Fibroblast of pulmonary artery (primary cell): Measurements from ENCODE around the gene LDLR.

Experiments
- DNase-seq: peaks from one replicate; pipeline ENCODE4 v3.0.0-alpha.2; 2010; ENCODE audit warnings: low read depth
- H3K4me3 ChIP-seq: replicated peaks from 2 replicates; pipeline ENCODE4 v1.5.1; 2011; ENCODE audit warnings: low read depth, mild to moderate bottlenecking, control low read depth, low read length, moderate library complexity
- TF ChIP-seq, protein P1 (sequence below): IDR thresholded peaks from 2 replicates; pipeline ENCODE4 v1.5.1; 2011; ENCODE audit warnings: mild to moderate bottlenecking, control low read depth, low read length, inconsistent platforms; ENCODE audit errors: missing control alignments

Gene LDLR

GRCh38 chr19:11059511-11060358 lies 29.5 kb upstream of the LDLR start:
- H3K4me3 ChIP-seq: no peak overlapping the region
- TF ChIP-seq, protein P1, sequence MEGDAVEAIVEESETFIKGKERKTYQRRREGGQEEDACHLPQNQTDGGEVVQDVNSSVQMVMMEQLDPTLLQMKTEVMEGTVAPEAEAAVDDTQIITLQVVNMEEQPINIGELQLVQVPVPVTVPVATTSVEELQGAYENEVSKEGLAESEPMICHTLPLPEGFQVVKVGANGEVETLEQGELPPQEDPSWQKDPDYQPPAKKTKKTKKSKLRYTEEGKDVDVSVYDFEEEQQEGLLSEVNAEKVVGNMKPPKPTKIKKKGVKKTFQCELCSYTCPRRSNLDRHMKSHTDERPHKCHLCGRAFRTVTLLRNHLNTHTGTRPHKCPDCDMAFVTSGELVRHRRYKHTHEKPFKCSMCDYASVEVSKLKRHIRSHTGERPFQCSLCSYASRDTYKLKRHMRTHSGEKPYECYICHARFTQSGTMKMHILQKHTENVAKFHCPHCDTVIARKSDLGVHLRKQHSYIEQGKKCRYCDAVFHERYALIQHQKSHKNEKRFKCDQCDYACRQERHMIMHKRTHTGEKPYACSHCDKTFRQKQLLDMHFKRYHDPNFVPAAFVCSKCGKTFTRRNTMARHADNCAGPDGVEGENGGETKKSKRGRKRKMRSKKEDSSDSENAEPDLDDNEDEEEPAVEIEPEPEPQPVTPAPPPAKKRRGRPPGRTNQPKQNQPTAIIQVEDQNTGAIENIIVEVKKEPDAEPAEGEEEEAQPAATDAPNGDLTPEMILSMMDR: no peak
- no peak for DNase-seq

DNA sequence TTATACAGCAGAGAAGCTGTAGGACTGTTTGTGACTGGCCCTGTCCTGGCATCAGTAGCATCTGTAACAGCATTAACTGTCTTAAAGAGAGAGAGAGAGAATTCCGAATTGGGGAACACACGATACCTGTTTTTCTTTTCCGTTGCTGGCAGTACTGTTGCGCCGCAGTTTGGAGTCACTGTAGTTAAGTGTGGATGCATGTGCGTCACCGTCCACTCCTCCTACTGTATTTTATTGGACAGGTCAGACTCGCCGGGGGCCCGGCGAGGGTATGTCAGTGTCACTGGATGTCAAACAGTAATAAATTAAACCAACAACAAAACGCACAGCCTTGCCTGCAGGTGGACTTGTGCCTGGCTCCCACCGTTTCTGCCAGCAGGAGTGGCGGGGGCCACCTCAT lies 27.3 kb upstream of the LDLR start:
- H3K4me3 ChIP-seq: no peak overlapping the region
- TF ChIP-seq, protein P1: no peak
- no peak for DNase-seq

DNA sequence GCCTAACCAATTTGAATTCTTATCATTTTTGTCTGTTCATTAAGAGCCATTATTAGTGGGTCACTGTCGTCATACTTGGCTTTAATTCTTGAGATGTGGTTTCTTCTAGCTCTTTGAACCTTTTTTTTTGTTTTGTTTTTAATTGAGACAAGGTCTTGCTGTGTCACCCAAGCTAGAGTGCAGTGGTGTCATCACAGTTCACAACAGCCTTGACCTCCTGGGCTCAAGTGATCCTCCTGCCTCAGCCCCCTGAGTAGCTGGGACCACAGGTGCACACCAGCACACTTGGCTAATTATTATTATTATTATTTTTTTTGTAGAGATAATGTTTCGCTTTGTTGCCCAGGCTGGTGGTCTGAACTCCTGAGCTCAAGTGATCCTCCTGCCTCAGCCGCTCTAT lies 25.8 kb upstream of the LDLR start:
- no peak for DNase-seq
- H3K4me3 ChIP-seq: no peak overlapping the region
- TF ChIP-seq, protein P1: no peak

DNA sequence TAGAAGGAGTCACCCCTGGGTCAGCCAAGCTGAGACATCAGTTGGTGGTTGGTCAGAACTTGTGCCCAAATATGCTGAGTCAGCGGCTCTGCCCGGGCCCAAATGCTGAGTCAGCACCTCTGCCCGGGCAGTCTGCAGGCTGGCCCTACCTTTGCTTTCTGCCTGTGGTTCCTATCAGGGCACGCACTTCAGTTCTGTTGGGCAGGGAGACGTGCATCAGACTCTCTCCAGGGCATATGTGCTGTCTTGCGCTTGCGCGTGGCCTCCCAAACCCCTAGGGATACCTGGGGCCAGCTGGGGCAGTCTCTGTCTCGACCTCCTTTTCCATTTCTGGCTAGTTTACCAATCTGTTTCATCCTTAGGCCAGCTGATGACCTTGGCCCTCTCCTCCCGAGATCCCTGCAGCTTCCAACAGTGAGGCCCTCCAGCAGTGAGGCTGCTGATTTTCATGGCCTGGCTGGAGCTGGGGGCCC lies 24.4 kb upstream of the LDLR start:
- no peak for DNase-seq
- TF ChIP-seq, protein P1: no peak
- no peak overlapping the region for H3K4me3 ChIP-seq

DNA sequence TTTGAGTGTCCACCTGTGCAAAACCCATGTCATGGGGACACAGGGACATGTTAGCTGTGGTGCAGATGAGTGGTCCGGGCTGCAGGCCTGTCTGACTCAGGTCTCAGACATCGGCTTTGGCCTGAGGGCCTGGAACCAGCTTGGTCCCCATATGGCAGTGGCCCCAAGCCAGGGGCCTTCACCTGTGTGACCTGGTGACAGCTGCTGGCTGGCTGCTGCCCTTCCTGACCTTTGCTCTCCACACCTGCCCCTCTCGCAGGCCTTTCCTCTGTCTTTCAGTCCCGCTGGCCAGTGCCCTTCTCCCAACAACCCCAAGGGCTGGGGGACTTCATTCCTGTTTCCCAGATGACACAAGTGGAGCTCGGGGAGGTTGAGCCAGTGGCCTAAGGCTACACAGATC lies 22.9 kb upstream of the LDLR start:
- DNase-seq: no peak
- TF ChIP-seq, protein P1: no peak
- H3K4me3 ChIP-seq: no peak overlapping the region

- H3K4me3 ChIP-seq: no peak overlapping the region
- no peak for DNase-seq
- TF ChIP-seq, protein P1: no peak
These were observed 21.7 kb upstream of the LDLR start for GRCh38 chr19:11067356-11068113.
